Measurements from ENCODE around the gene MRPL30. TPM values are rescaled to one million over a fixed set of nuclear protein-coding genes. Genes with fewer than 3 reads are reported as not detected.
A peak's percentile ranks its signal among the peaks of the same experiment; 100 is the strongest.

Gene MRPL30
- total and polyA plus RNA-seq, 2 of the 8 experiments (the other 6 are each of a cell fraction or from before 2014, with no cell fraction given): 22.3 to 46.2 TPM

GRCh38 chr2:99141110-99142108 lies 39.6 kb upstream of the MRPL30 start, which contains the start of gene C2orf15:
Gene C2orf15, plus strand, starts transcription at chr2:99141707. Its CDS starts 8,852 bp downstream, at chr2:99150559.
- CTCF ChIA-PET (ENCODE audit: partially characterized antibody): interaction anchor here (1.0 to 1.1 kb wide), 2 partner anchors 12 to 39 kb away, joined by 3 read pairs; no protein-coding TSS in a partner anchor
- TF ChIP-seq EZH2 (IDR thresholded peaks at IDR 0.05; ENCODE audit: low read depth, low read length, severe bottlenecking) (no peak), EGR1 (IDR thresholded peaks at IDR 0.05; ENCODE audit: borderline replicate concordance, low read depth, low read length) (peak; percentile 99), SP2 (IDR thresholded peaks at IDR 0.05; ENCODE audit: low read length) (no peak), MAFK (IDR thresholded peaks at IDR 0.05; ENCODE audit: low read depth, low read length) (no peak), PHF8 (conservative IDR thresholded peaks at IDR 0.05; ENCODE audit: low read depth, low read length) (peak; percentile 65; the same call in 1 of the 2 replicates)
- TF ChIP-seq, protein P1, sequence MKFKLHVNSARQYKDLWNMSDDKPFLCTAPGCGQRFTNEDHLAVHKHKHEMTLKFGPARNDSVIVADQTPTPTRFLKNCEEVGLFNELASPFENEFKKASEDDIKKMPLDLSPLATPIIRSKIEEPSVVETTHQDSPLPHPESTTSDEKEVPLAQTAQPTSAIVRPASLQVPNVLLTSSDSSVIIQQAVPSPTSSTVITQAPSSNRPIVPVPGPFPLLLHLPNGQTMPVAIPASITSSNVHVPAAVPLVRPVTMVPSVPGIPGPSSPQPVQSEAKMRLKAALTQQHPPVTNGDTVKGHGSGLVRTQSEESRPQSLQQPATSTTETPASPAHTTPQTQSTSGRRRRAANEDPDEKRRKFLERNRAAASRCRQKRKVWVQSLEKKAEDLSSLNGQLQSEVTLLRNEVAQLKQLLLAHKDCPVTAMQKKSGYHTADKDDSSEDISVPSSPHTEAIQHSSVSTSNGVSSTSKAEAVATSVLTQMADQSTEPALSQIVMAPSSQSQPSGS (IDR thresholded peaks at IDR 0.05; ENCODE audit: low read length): no peak
- TF ChIP-seq, protein P2, sequence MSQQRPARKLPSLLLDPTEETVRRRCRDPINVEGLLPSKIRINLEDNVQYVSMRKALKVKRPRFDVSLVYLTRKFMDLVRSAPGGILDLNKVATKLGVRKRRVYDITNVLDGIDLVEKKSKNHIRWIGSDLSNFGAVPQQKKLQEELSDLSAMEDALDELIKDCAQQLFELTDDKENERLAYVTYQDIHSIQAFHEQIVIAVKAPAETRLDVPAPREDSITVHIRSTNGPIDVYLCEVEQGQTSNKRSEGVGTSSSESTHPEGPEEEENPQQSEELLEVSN (IDR thresholded peaks at IDR 0.05): peak; percentile 70

More at GRCh38 chr2:99141110-99142108, 39.6 kb upstream of the MRPL30 start, which contains the start of gene C2orf15:
- H2BK15ac ChIP-seq (ENCODE audit: low read length): peak within 1 kb of the TSS; percentile 72; the same call in 1 of the 2 replicates
- peak within 1 kb of the TSS; percentile 88 for H4K91ac ChIP-seq (replicated peaks; ENCODE audit: insufficient read length, low read length)
- peak within 1 kb of the TSS; percentile 81; the same call in 1 of the 2 replicates for H2BK5ac ChIP-seq (ENCODE audit: low read depth, low read length)
- peaks cover 0 to 3% (median 0%) of the 10 kb centered on the region in 4 experiments; a peak in 1 of 8 replicates for H3K36me3 ChIP-seq (ENCODE audit: control insufficient read depth in 2 of 4, insufficient read depth in 4 of 4, low read length in 3 of 4)
- FAIRE-seq (no peak), DNase-seq (ENCODE audit: low read depth in 1 of 2, low spot score in 2 of 2) (peak; percentile 86 to 96)
- H3K14ac ChIP-seq (ENCODE audit: insufficient read length): no peak within 1 kb of the TSS
- H3K4ac ChIP-seq (replicated peaks; ENCODE audit: insufficient read length, low read depth, low read length): no peak within 1 kb of the TSS
- H3K27ac ChIP-seq (ENCODE audit: low read depth, low read length): peak within 1 kb of the TSS; percentile 72
- H2BK12ac ChIP-seq (ENCODE audit: low read depth, low read length): no peak within 1 kb of the TSS
- H3K9ac ChIP-seq (replicated peaks in 1 of 4; ENCODE audit: extremely low read depth in 1 of 4, low read depth in 3 of 4, low read length in 3 of 4): peak within 1 kb of the TSS; percentile 39 to 77 (median 68)
- H3K4me2 ChIP-seq (ENCODE audit: insufficient read depth in 1 of 2, low read depth in 2 of 2, low read length in 2 of 2): peak within 1 kb of the TSS; percentile 86 to 89
- peak within 1 kb of the TSS; percentile 70 for H4K5ac ChIP-seq (ENCODE audit: insufficient read length, low read depth, low read length)
- peak within 1 kb of the TSS; percentile 94 for H4K8ac ChIP-seq (ENCODE audit: extremely low read depth, insufficient read depth, low read length)
- H3K79me2 ChIP-seq (ENCODE audit: control insufficient read depth in 1 of 2, insufficient read depth in 2 of 2, low read length in 2 of 2): peaks cover 0 to 5% of the 10 kb centered on the region in 2 experiments; a peak in 1 of 4 replicates
- no peaks in the 10 kb centered on the region for H4K20me1 ChIP-seq (replicated peaks in 1 of 2; ENCODE audit: control insufficient read depth in 1 of 2, insufficient read depth in 2 of 2, low read length in 2 of 2)
- peaks cover 9% of the 10 kb centered on the region for H3K23me2 ChIP-seq (ENCODE audit: low read depth, low read length)
- peak within 1 kb of the TSS; percentile 65 to 83 (median 82) for H3K4me3 ChIP-seq (ENCODE audit: extremely low read depth in 1 of 4, insufficient read depth in 2 of 4, low read depth in 3 of 4, low read length in 4 of 4)
- 0% methylated on average over 51 of the region's 84 CpGs; no CpG with 5 or more reads in 1 of the 2 experiments for WGBS, 2 experiments (ENCODE audit: extremely low coverage in 1 of 2, insufficient coverage in 1 of 2, insufficient read length in 1 of 2, insufficient replicate concordance in 2 of 2, low coverage in 1 of 2, low lambda C conversion rate in 2 of 2, missing lambda C conversion rate in 1 of 2)
- H3K18ac ChIP-seq (ENCODE audit: extremely low read depth, low read length): peak within 1 kb of the TSS; percentile 44
- H3K56ac ChIP-seq (replicated peaks; ENCODE audit: insufficient read length, low read depth, low read length): peak within 1 kb of the TSS; percentile 70
- H3K23ac ChIP-seq (ENCODE audit: insufficient read length): peak within 1 kb of the TSS; percentile 65
- H2BK120ac ChIP-seq (replicated peaks; ENCODE audit: low read depth, low read length): no peak within 1 kb of the TSS
- H3K4me1 ChIP-seq (replicated peaks in 1 of 4; ENCODE audit: control insufficient read depth in 3 of 4, insufficient read depth in 4 of 4, low read length in 3 of 4): no peaks in the 10 kb centered on the region; a peak in 3 of 7 replicates
- H3K9me3 ChIP-seq (ENCODE audit: insufficient read depth in 2 of 2, low read depth in 1 of 2, low read length in 1 of 2): peaks cover 3 to 4% of the 10 kb centered on the region in 2 experiments; a peak in 1 of 4 replicates
- POLR2A ChIA-PET (ENCODE audit: partially characterized antibody): interaction anchor here (0.6 to 5.0 kb wide), 9 partner anchors 13 to 219 kb away, joined by 3 to 45 read pairs (median 4); partner anchors contain the start of genes LIPT1, MITD1, MRPL30 and TSGA10
- H3K79me1 ChIP-seq (ENCODE audit: low read depth, low read length): no peaks in the 10 kb centered on the region
- H2BK20ac ChIP-seq (ENCODE audit: low read length): no peak within 1 kb of the TSS
- H3K27me3 ChIP-seq (replicated peaks in 1 of 4; ENCODE audit: control insufficient read depth in 3 of 4, extremely low read depth in 1 of 4, insufficient read depth in 3 of 4, low read length in 3 of 4): no peaks in the 10 kb centered on the region
- H2AFZ ChIP-seq (ENCODE audit: low read length): peak within 1 kb of the TSS; percentile 91
- no peak within 1 kb of the TSS for H2AK5ac ChIP-seq (ENCODE audit: low read depth, low read length)
